Common myeloid progenitor, CD34-positive (primary cell): Measurements from ENCODE around the gene OSBPL2.

Experiments
- CTCF ChIA-PET: fragments of 350-600 bp; sonication (Branson Sonifier 250); formaldehyde crosslinking; loops from one replicate; lab custom pipeline; 2021; ENCODE audit warnings: antibody characterized with exemption; lab: Charles Lee
- POLR2A ChIA-PET: fragments of 350-600 bp; sonication (Branson Sonifier 250); formaldehyde crosslinking; loops from one replicate; lab custom pipeline; 2021; ENCODE audit warnings: antibody characterized with exemption; lab: Charles Lee
- DNase-seq, 3 donors: peaks; one replicate each; pipeline versions ENCODE4 v3.0.0 to v3.0.0-alpha.2; 2013
- H3K27ac ChIP-seq, 2 experiments: 1 replicate in 1 of 2; 2 replicates in 1 of 2; pipeline ENCODE4 v1.7.0; 2013; ENCODE audit warnings: inconsistent platforms in 2 of 2, low read length in 2 of 2, mild to moderate bottlenecking in 2 of 2, low read depth in 1 of 2, moderate library complexity in 1 of 2; ENCODE audit not compliant: severe bottlenecking in 2 of 2, insufficient read depth in 1 of 2, poor library complexity in 1 of 2
- H3K27me3 ChIP-seq, 5 experiments: replicated peaks in 2 of 5; 1 replicate in 3 of 5; 2 replicates in 2 of 5; pipeline versions ENCODE4 v1.6.1 to v1.7.0; 2013; ENCODE audit warnings: low read length in 4 of 5, mild to moderate bottlenecking in 2 of 5, moderate library complexity in 2 of 5, inconsistent platforms in 1 of 5; ENCODE audit not compliant: insufficient read depth in 5 of 5, control insufficient read depth in 4 of 5
- H3K36me3 ChIP-seq, 4 experiments: 1 replicate in 2 of 4; 2 replicates in 2 of 4; pipeline versions ENCODE4 v1.6.1 to v1.7.0; 2013; ENCODE audit warnings: low read length in 3 of 4, control low read depth in 1 of 4, mild to moderate bottlenecking in 1 of 4; ENCODE audit not compliant: control insufficient read depth in 4 of 4, insufficient read depth in 4 of 4
- H3K4me1 ChIP-seq, 4 experiments: 1 replicate in 3 of 4; 2 replicates in 1 of 4; pipeline versions ENCODE4 v1.6.1 to v1.7.1; 2013; ENCODE audit warnings: low read length in 3 of 4, mild to moderate bottlenecking in 3 of 4, control low read depth in 1 of 4, inconsistent platforms in 1 of 4, moderate library complexity in 1 of 4; ENCODE audit not compliant: control insufficient read depth in 4 of 4, insufficient read depth in 4 of 4; ENCODE audit errors: control extremely low read depth in 1 of 4
- H3K4me3 ChIP-seq, 7 experiments: 1 replicate in 4 of 7; 2 replicates in 3 of 7; pipeline versions ENCODE4 v1.5.1 to v1.7.0; 2013; ENCODE audit warnings: mild to moderate bottlenecking in 7 of 7, low read length in 6 of 7, moderate library complexity in 6 of 7, inconsistent platforms in 2 of 7, low read depth in 2 of 7, control low read depth in 1 of 7; ENCODE audit not compliant: insufficient read depth in 4 of 7, control insufficient read depth in 1 of 7; ENCODE audit errors: extremely low read depth in 1 of 7
- H3K9me3 ChIP-seq, 5 experiments: 1 replicate in 4 of 5; 2 replicates in 1 of 5; pipeline versions ENCODE4 v1.6.1 to v1.7.1; 2013; ENCODE audit warnings: low read length in 4 of 5, mild to moderate bottlenecking in 2 of 5, inconsistent platforms in 1 of 5, low read depth in 1 of 5, moderate library complexity in 1 of 5; ENCODE audit not compliant: control insufficient read depth in 4 of 5, insufficient read depth in 2 of 5; ENCODE audit errors: control extremely low read depth in 1 of 5
- WGBS: methylation state at CpG from one replicate; pipeline ENCODE4 v1.1.5; 2013; ENCODE audit not compliant: insufficient coverage; 5-methylcytosine and 5-hydroxymethylcytosine counted together

Gene OSBPL2

DNA sequence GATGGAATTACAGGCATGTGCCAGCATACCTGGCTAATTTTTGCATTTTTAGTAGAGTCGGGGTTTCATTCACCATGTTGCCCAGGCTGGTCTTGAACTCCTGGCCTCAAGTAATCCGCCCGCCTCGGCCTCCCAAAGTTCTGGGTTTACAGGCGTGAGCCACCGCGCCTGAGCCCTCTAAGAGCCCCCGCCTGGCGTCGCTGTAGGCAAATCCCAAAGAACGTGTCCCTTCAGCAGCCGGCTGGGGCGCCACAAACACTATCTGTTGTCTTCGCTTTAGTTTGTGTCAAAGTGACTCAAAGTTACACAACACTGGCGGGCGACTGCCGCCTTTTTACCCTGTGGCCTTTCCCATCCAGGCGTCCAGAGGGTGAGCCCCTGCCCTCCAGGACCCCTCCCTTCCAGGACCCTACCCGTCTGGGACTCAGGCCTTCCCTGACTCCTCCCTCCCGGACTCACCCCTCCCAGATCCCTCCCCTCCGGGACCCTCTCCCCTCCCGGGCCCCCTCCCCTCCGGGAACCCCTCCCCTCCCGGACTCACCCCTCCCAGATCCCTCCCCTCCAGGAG is 63.5 kb downstream of the OSBPL2 start:
- H3K27ac ChIP-seq, result peak overlapping the region; percentile 25 to 86
- peak; percentile 94 to 98 (median 97) for DNase-seq
- H3K36me3 ChIP-seq, result peaks cover 0 to 33% (median 30%) of the 10 kb centered on the region in 4 experiments
- H3K9me3 ChIP-seq, result no peaks in the 10 kb centered on the region
- peaks cover 5 to 25% (median 22%) of the 10 kb centered on the region in 4 experiments for H3K4me1 ChIP-seq
- H3K4me3 ChIP-seq, result peak overlapping the region; percentile 60 to 90 (median 76)
- POLR2A ChIA-PET, result no interaction called here
- WGBS, result 5% methylated on average over 14 of the region's 24 CpGs
- no peaks in the 10 kb centered on the region for H3K27me3 ChIP-seq
- CTCF ChIA-PET, result interaction anchor here (0.8 to 2.8 kb wide), 7 partner anchors 14 to 85 kb away, joined by 3 to 24 read pairs (median 5); partner anchors contain the start of gene RPS21

GRCh38 chr20:62302341-62303061 is 64.2 kb downstream of the OSBPL2 start, which contains the start of gene ADRM1:
ADRM1 (plus strand) TSS chr20:62302997; CDS start chr20:62303569, 572 bp downstream.
- Histone ChIP-seq H3K27me3 (no peaks in the 10 kb centered on the region), H3K4me3 (peak within 1 kb of the TSS; percentile 62 to 92 (median 78)), H3K9me3 (no peaks in the 10 kb centered on the region), H3K4me1 (peaks cover 5 to 25% (median 22%) of the 10 kb centered on the region in 4 experiments), H3K27ac (peak within 1 kb of the TSS; percentile 74 to 86), H3K36me3 (peaks cover 0 to 36% (median 34%) of the 10 kb centered on the region in 4 experiments)
- POLR2A ChIA-PET, result no interaction called here
- WGBS, result under 1% methylated on average over 75 of the region's 81 CpGs
- peak; percentile 96 to 99 (median 98) for DNase-seq
- CTCF ChIA-PET, result interaction anchor here (0.8 to 2.7 kb wide), 5 partner anchors 27 to 84 kb away, joined by 3 to 11 read pairs (median 5); partner anchors contain the start of gene RPS21

GRCh38 chr20:62303062-62303339 is 64.7 kb downstream of the OSBPL2 start:
- H3K4me3 ChIP-seq, result peak overlapping the region; percentile 62 to 92 (median 78)
- no peaks in the 10 kb centered on the region for H3K9me3 ChIP-seq
- POLR2A ChIA-PET, result no interaction called here
- H3K36me3 ChIP-seq, result peaks cover 0 to 40% (median 37%) of the 10 kb centered on the region in 4 experiments
- 0% methylated on average over 35 of the region's 39 CpGs for WGBS
- CTCF ChIA-PET, result interaction anchor here (2.2 to 2.7 kb wide), 2 partner anchors 79 to 84 kb away, joined by 8 to 11 read pairs; partner anchors contain the start of gene RPS21
- peak overlapping the region; percentile 74 to 84 for H3K27ac ChIP-seq
- peaks cover 5 to 25% (median 22%) of the 10 kb centered on the region in 4 experiments for H3K4me1 ChIP-seq
- H3K27me3 ChIP-seq, result no peaks in the 10 kb centered on the region
- no peak for DNase-seq

- peak overlapping the region; percentile 62 to 92 (median 78) for H3K4me3 ChIP-seq
- no peaks in the 10 kb centered on the region for H3K27me3 ChIP-seq
- peak overlapping the region; percentile 74 to 84 for H3K27ac ChIP-seq
- H3K9me3 ChIP-seq, result no peaks in the 10 kb centered on the region
- peaks cover 2 to 46% (median 41%) of the 10 kb centered on the region in 4 experiments for H3K36me3 ChIP-seq
- DNase-seq, result peak in 1 of 3 donors; percentile 26
- POLR2A ChIA-PET, result no interaction called here
- H3K4me1 ChIP-seq, result peaks cover 5 to 25% (median 22%) of the 10 kb centered on the region in 4 experiments
- 6% methylated on average over 54 of the region's 66 CpGs for WGBS
- CTCF ChIA-PET, result interaction anchor here (2.2 to 2.7 kb wide), 2 partner anchors 79 to 83 kb away, joined by 8 to 11 read pairs; partner anchors contain the start of gene RPS21
Measured at GRCh38 chr20:62303340-62304226, 65.3 kb downstream of the OSBPL2 start.

DNA sequence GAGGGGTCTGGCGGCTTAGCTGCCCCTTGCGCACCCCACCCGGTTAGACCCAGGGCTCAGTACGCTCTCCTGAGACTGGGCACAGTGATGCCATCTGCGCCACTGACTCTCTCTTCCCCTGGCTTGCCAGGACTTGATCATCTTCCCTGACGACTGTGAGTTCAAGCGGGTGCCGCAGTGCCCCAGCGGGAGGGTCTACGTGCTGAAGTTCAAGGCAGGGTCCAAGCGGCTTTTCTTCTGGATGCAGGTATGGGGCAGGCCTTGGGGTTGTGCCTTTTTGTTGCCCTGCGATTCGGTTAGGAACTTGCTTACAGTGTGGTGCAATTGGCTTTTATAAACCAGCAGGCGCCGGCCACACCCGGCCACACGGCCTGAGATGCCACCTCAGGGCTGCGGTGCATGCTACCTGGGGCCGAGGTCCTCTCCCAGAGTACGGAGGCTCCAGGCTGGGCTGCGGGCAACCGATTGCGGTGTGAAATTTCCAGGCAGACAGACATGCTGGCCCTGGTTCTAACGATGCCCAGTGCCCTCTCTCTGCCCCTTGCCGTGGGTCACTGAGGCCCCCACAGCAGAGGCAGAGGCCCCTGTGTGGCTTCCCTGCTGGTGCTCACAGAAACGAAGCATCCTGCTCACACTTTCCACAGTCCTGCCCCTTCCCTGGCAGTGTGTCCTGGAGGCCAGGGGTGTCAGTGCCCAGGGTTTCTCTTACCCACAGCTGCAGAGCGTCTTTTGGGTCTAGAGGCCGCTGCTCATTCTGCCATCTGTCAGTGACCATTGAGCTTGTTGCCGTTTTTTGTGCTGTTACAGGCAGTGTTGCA is 66.2 kb downstream of the OSBPL2 start:
- H3K9me3 ChIP-seq, result no peaks in the 10 kb centered on the region
- ChIA-PET POLR2A (interaction anchor here (0.8 kb wide), 1 partner anchor 78 kb away, joined by 3 read pairs; no protein-coding TSS in a partner anchor), CTCF (interaction anchor here (1.4 to 2.7 kb wide), 2 partner anchors 21 to 82 kb away, joined by 3 to 8 read pairs; partner anchors contain the start of gene RPS21)
- H3K4me1 ChIP-seq, result peaks cover 5 to 25% (median 22%) of the 10 kb centered on the region in 4 experiments
- 95% methylated on average over 28 of the region's 29 CpGs for WGBS
- no peaks in the 10 kb centered on the region for H3K27me3 ChIP-seq
- peak overlapping the region in 6 of 7 experiments; percentile 73 to 92 (median 84) for H3K4me3 ChIP-seq
- DNase-seq, result no peak
- peaks cover 2 to 49% (median 42%) of the 10 kb centered on the region in 4 experiments for H3K36me3 ChIP-seq
- peak overlapping the region in 1 of 2 experiments; percentile 84 for H3K27ac ChIP-seq
